Measurements from ENCODE around the gene MROH9. TPM values are rescaled to one million over a fixed set of nuclear protein-coding genes. Genes with fewer than 3 reads are reported as not detected.

The MROH9 gene
- total RNA-seq, 1 experiment from 2014 or later: not detected

GRCh38 chr1:171112119-171112518 is 176.8 kb downstream of the MROH9 start:
- Histone ChIP-seq H3K18ac (ENCODE audit: insufficient read length, low read depth, low read length) (no peak overlapping the region), H4K5ac (ENCODE audit: insufficient read length, low read depth, low read length) (no peak overlapping the region), H2BK12ac (ENCODE audit: insufficient read length, low read depth, low read length) (no peak overlapping the region), H3K23me2 (ENCODE audit: insufficient read length, low read depth, low read length, poor library complexity, severe bottlenecking) (no peaks in the 10 kb centered on the region), H3K56ac (ENCODE audit: insufficient read length, low read depth, low read length) (no peak overlapping the region), H4K8ac (replicated peaks; ENCODE audit: insufficient read length, low read depth, low read length) (no peak overlapping the region), H3K23ac (ENCODE audit: insufficient read length, low read depth, low read length) (no peak overlapping the region), H2BK20ac (ENCODE audit: low read depth, low read length, poor library complexity, severe bottlenecking) (no peak overlapping the region), H3K79me1 (ENCODE audit: insufficient read depth, low read depth, low read length, poor library complexity, severe bottlenecking) (no peaks in the 10 kb centered on the region), H3K79me2 (ENCODE audit: insufficient read depth, low read length) (no peaks in the 10 kb centered on the region), H3K9ac (ENCODE audit: extremely low read depth, insufficient read length, low read length) (no peak overlapping the region), H3K27me3 (ENCODE audit: insufficient read depth, low read length) (no peaks in the 10 kb centered on the region), H2BK5ac (ENCODE audit: insufficient read length, low read length) (no peak overlapping the region), H3K9me3 (ENCODE audit: control insufficient read depth, low read depth, low read length) (no peaks in the 10 kb centered on the region), H3K14ac (ENCODE audit: insufficient read depth, low read length) (no peak overlapping the region), H3K4me2 (ENCODE audit: insufficient read depth, insufficient read length, low read length) (no peak overlapping the region), H2BK15ac (ENCODE audit: low read depth, low read length) (no peak overlapping the region), H3K4me1 (ENCODE audit: insufficient read depth, low read length) (no peaks in the 10 kb centered on the region; the same call in 1 of the 2 replicates), H3T11ph (ENCODE audit: low read length) (no peak overlapping the region), H4K91ac (ENCODE audit: insufficient read length, low read depth, low read length) (no peak overlapping the region), H2BK120ac (ENCODE audit: low read depth, low read length, poor library complexity, severe bottlenecking) (no peak overlapping the region), H3K27ac (ENCODE audit: insufficient read length, low read depth, low read length) (no peak overlapping the region), H3K4ac (ENCODE audit: low read depth, low read length) (no peak overlapping the region), H4K20me1 (ENCODE audit: control insufficient read depth, insufficient read depth, insufficient read length) (no peaks in the 10 kb centered on the region), H2AK5ac (ENCODE audit: insufficient read length, low read length) (no peak overlapping the region), H2AFZ (ENCODE audit: low read length) (no peak overlapping the region)
- Mint-ChIP-seq H3K4me1 (peaks cover 10 to 12% of the 10 kb centered on the region in 2 experiments), H3K27ac (no peak overlapping the region), H3K36me3 (ENCODE audit: insufficient read depth in 1 of 3, low read depth in 3 of 3) (no peaks in the 10 kb centered on the region), H3K4me3 (no peak overlapping the region), H3K27me3 (ENCODE audit: low read depth) (no peaks in the 10 kb centered on the region), H3K9me3 (no peaks in the 10 kb centered on the region)
- DNase-seq: no peak
- WGBS (ENCODE audit: extremely low coverage, insufficient read length, low lambda C conversion rate): no CpG with 5 or more reads among the region's 3 CpGs
- no peak for TF ChIP-seq CTCF (conservative IDR thresholded peaks at IDR 0.05)
